Middle frontal gyrus (tissue), 1 donor: ENCODE data around the gene POLR1C.

ENCODE experiments used
- DNase-seq: peaks from one replicate; pipeline ENCODE4 v3.0.0-alpha.2; 2015; ENCODE audit warnings: low spot score; ENCODE audit errors: extremely low spot score

POLR1C gene

DNA sequence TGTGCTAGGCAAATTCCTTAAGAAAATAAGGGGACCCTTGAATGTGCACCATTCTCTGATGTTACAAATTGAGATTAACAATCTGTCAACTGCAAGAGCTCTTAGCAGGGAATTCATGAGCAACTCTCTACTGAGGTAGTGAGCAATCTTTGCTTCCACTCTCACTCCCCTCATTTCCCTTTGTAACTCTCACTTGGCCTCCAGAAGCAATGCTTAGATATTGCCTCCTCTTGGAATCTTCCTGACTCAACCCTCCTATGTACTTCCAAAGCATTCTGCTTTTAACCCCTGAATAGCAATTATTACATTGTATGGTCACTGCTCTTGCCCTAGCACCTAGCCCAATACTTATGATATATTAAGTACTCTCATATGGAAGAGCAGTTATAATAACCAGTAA lies 42.4 kb downstream of the POLR1C start:
- no peak for DNase-seq

DNA sequence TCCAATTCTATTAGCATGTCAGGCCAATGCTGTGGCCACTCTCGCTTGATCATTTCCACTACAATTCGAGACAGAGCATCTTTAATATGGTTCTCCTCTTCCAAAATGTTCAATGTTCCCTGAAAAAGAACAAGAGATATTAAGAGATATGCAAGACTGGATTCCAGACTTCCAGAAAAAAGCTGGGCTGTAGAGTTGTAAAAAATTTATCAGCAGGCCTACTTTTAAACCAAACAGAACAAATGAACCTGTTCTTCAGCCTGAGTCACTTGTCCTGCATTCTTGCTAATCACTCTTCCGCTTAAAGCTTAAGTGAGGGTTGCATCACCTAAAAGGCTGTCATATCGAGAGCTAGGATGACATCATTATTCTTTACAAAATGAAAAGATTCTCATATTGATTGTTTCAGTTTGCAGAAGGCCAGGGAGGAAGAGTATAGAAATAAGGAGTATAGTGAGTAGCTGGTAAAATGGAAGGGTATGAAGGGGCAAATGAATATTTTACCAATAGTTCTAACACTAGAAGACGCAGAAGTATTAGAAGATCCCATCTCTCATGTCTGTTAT lies 54.1 kb downstream of the POLR1C start:
- DNase-seq = no peak
